Colonic mucosa (tissue), 4 donors: Measurements from ENCODE around the gene ALOXE3. TPM values are rescaled to one million over a fixed set of nuclear protein-coding genes. Genes with fewer than 3 reads are reported as not detected.
A peak's percentile ranks its signal among the peaks of the same experiment; 100 is the strongest.

Experiments
- DNase-seq: peaks from one replicate; pipeline ENCODE4 v3.0.0-alpha.2; 2020
- H3K27ac ChIP-seq: fragments of 200-600 bp; one replicate; pipeline ENCODE4 v1.8.0; 2021
- H3K27me3 ChIP-seq: fragments of 200-600 bp; one replicate; pipeline ENCODE4 v1.8.0; 2021
- H3K36me3 ChIP-seq: fragments of 200-600 bp; one replicate; pipeline ENCODE4 v1.8.0; 2021
- H3K4me1 ChIP-seq: fragments of 200-600 bp; one replicate; pipeline ENCODE4 v1.8.0; 2021; ENCODE audit warnings: mild to moderate bottlenecking
- H3K4me3 ChIP-seq: fragments of 200-600 bp; one replicate; pipeline ENCODE4 v1.8.0; 2021
- H3K9ac ChIP-seq, 2 donors: one replicate each; pipeline ENCODE4 v1.7.0; 2013; ENCODE audit warnings: control low read depth in 2 of 2, low read depth in 2 of 2, low read length in 2 of 2
- H3K9me3 ChIP-seq: fragments of 200-600 bp; one replicate; pipeline ENCODE4 v1.8.0; 2021
- CTCF ChIP-seq: fragments of 200-600 bp; IDR thresholded peaks from one replicate; pipeline ENCODE4 v1.8.0; 2022; ENCODE audit warnings: antibody characterized with exemption, mild to moderate bottlenecking
- intact Hi-C: fragments of 100-400 bp; cut with DNase I; formaldehyde crosslinking; loops from one replicate; pipeline ENCODE4 v1.14.1; 2022
- total RNA-seq, 2 donors: library from RNA; stranded (reverse); fragmentation: NEBNext Ultra II Directional in 1 of 2; extraction: Animal tissue kit (Norgen Biotek cat#: 25700) in 1 of 2; gene quantifications; one replicate each; pipeline ENCODE4 v1.2.1, GENCODE V29; 2021
- donor health status: healthy.
- donor health status: DM: no; HTN: no; CAD: no.
- donor health status: DM: no; HTN: no; CAD: no.

ALOXE3 gene
- total RNA-seq, 2 donors from 2014 or later = not detected

- TF ChIP-seq CTCF = no peak
- H3K27me3 ChIP-seq = peaks cover 18% of the 10 kb centered on the region
- DNase-seq = no peak
- intact Hi-C loops = loop anchor here (5.0 kb wide), 1 partner anchor 46 kb away; the partner anchor contains the start of gene ALOXE3
- H3K4me1 ChIP-seq = peaks cover 20% of the 10 kb centered on the region
- H3K9ac ChIP-seq = no peak overlapping the region
- H3K36me3 ChIP-seq = no peaks in the 10 kb centered on the region
- no peaks in the 10 kb centered on the region for H3K9me3 ChIP-seq
- H3K27ac ChIP-seq = no peak overlapping the region
- H3K4me3 ChIP-seq = no peak overlapping the region
Observed at GRCh38 chr17:8071496-8071895, 46.8 kb downstream of the ALOXE3 start.

GRCh38 chr17:8069587-8069860 lies 48.8 kb downstream of the ALOXE3 start:
- peaks cover 20% of the 10 kb centered on the region for H3K4me1 ChIP-seq

GRCh38 chr17:8068736-8069586 lies 49.4 kb downstream of the ALOXE3 start:
- Histone ChIP-seq H3K27ac (peak overlapping the region; percentile 87), H3K36me3 (no peaks in the 10 kb centered on the region), H3K27me3 (peaks cover 5% of the 10 kb centered on the region), H3K9me3 (no peaks in the 10 kb centered on the region), H3K9ac (peak overlapping the region; percentile 15 to 30), H3K4me3 (no peak overlapping the region), H3K4me1 (peaks cover 20% of the 10 kb centered on the region)
- no peak for TF ChIP-seq CTCF
- intact Hi-C loops = no loop called here
- DNase-seq = peak; percentile 85

More at GRCh38 chr17:8069587-8069860, 48.8 kb downstream of the ALOXE3 start:
- H3K27me3 ChIP-seq = peaks cover 11% of the 10 kb centered on the region
- DNase-seq = peak; percentile 82
- no peaks in the 10 kb centered on the region for H3K36me3 ChIP-seq
- peak overlapping the region; percentile 15 to 30 for H3K9ac ChIP-seq
- intact Hi-C loops = no loop called here
- H3K27ac ChIP-seq = peak overlapping the region; percentile 87
- H3K9me3 ChIP-seq = no peaks in the 10 kb centered on the region
- TF ChIP-seq CTCF = no peak
- no peak overlapping the region for H3K4me3 ChIP-seq

GRCh38 chr17:8067806-8068205 lies 50.5 kb downstream of the ALOXE3 start:
- H3K9me3 ChIP-seq = no peaks in the 10 kb centered on the region
- no peak overlapping the region for H3K27ac ChIP-seq
- peaks cover 14% of the 10 kb centered on the region for H3K4me1 ChIP-seq
- TF ChIP-seq CTCF = no peak
- H3K27me3 ChIP-seq = peaks cover 9% of the 10 kb centered on the region
- no peak for DNase-seq
- H3K36me3 ChIP-seq = no peaks in the 10 kb centered on the region
- no peak overlapping the region for H3K4me3 ChIP-seq
- H3K9ac ChIP-seq = no peak overlapping the region
- intact Hi-C loops = no loop called here

- no peaks in the 10 kb centered on the region for H3K36me3 ChIP-seq
- H3K4me1 ChIP-seq = peaks cover 14% of the 10 kb centered on the region
- H3K27ac ChIP-seq = no peak overlapping the region
- intact Hi-C loops = no loop called here
- H3K9me3 ChIP-seq = no peaks in the 10 kb centered on the region
- no peak for TF ChIP-seq CTCF
- H3K9ac ChIP-seq = no peak overlapping the region
- peak; percentile 24 for DNase-seq
- no peak overlapping the region for H3K4me3 ChIP-seq
- H3K27me3 ChIP-seq = peaks cover 10% of the 10 kb centered on the region
Observed at GRCh38 chr17:8066841-8067775, 51.2 kb downstream of the ALOXE3 start.
